GM18499 (cell line): Measurements from ENCODE around the gene BMP2.

Experiments
- ATAC-seq: cut with Tn5 transposase; IDR thresholded peaks from one replicate; pipeline ENCODE4 v1.9.1; 2021; ENCODE audit warnings: moderate number of reproducible peaks; ENCODE audit not compliant: insufficient read depth, unreplicated experiment

The BMP2 gene

GRCh38 chr20:6828794-6829423 lies 61.4 kb downstream of the BMP2 start:
- ATAC-seq: peak; percentile 92

- ATAC-seq: no peak
Observed at GRCh38 chr20:6829510-6830116, 62.1 kb downstream of the BMP2 start.
